Small intestine (tissue), 7 donors: Measurements from ENCODE around the gene SGIP1. TPM values are rescaled to one million over a fixed set of nuclear protein-coding genes. Genes with fewer than 3 reads are reported as not detected.

Source experiments
- DNase-seq, 2 donors: peaks; one replicate each; pipeline versions ENCODE4 v3.0.0 to v3.0.0-alpha.2; 2013
- FAIRE-seq: peaks from 2 replicates; lab custom pipeline; 2012; peaks lifted over from hg19 to GRCh38; lab: Jason Lieb, UNC
- H3K27ac ChIP-seq, 3 donors: one replicate each; pipeline ENCODE4 v1.5.1; 2013; ENCODE audit warnings: low read length in 2 of 3, mild to moderate bottlenecking in 2 of 3, control low read depth in 1 of 3, inconsistent platforms in 1 of 3, low read depth in 1 of 3, moderate library complexity in 1 of 3
- H3K27me3 ChIP-seq, 3 donors: one replicate each; pipeline ENCODE4 v1.6.1; 2013; ENCODE audit warnings: low read length in 3 of 3, inconsistent platforms in 1 of 3; ENCODE audit not compliant: control insufficient read depth in 3 of 3, insufficient read depth in 3 of 3
- H3K36me3 ChIP-seq, 3 donors: one replicate each; pipeline ENCODE4 v1.6.1; 2013; ENCODE audit warnings: low read length in 3 of 3, inconsistent platforms in 1 of 3, low read depth in 1 of 3, mild to moderate bottlenecking in 1 of 3, moderate library complexity in 1 of 3; ENCODE audit not compliant: control insufficient read depth in 3 of 3, insufficient read depth in 2 of 3
- H3K4me1 ChIP-seq, 3 donors: one replicate each; pipeline ENCODE4 v1.6.1; 2013; ENCODE audit warnings: low read length in 2 of 3, inconsistent platforms in 1 of 3, low read depth in 1 of 3, mild to moderate bottlenecking in 1 of 3, moderate library complexity in 1 of 3; ENCODE audit not compliant: control insufficient read depth in 3 of 3, insufficient read depth in 2 of 3
- H3K4me3 ChIP-seq, 3 donors: one replicate each; pipeline ENCODE4 v1.5.1; 2013; ENCODE audit warnings: low read length in 3 of 3, control low read depth in 1 of 3, inconsistent platforms in 1 of 3, low read depth in 1 of 3, mild to moderate bottlenecking in 1 of 3, moderate library complexity in 1 of 3
- H3K9me3 ChIP-seq, 2 donors: one replicate each; pipeline ENCODE4 v1.6.1; 2013; ENCODE audit warnings: low read depth in 1 of 2, low read length in 1 of 2; ENCODE audit not compliant: control insufficient read depth in 2 of 2, insufficient read depth in 1 of 2
- WGBS, 3 donors: extraction: QIAGEN DNeasy Blood & Tissue Kit; methylation state at CpG; one replicate each; pipeline ENCODE4 v1.1.7; 2013; 5-methylcytosine and 5-hydroxymethylcytosine counted together
- polyA plus RNA-seq, 4 donors: library from polyadenylated mRNA; stranded (reverse) in 3 of 4; unstranded in 1 of 4; fragments of 200-250 nt in 3 of 4; fragments of 120-200 nt in 1 of 4; gene quantifications; one replicate each; pipeline versions ENCODE4 v1.2.1 to v1.2.3, GENCODE V29; 2013
- donor health status: healthy with polysubstance abuse.
- donor health status: control.
- donor health status: control.
- donor health status: Bipolar disorder and iron deficiency.
- donor health status: healthy.

SGIP1 gene
- polyA plus RNA-seq, 4 donors: 1.6 to 2.2 TPM; not detected in 2

DNA sequence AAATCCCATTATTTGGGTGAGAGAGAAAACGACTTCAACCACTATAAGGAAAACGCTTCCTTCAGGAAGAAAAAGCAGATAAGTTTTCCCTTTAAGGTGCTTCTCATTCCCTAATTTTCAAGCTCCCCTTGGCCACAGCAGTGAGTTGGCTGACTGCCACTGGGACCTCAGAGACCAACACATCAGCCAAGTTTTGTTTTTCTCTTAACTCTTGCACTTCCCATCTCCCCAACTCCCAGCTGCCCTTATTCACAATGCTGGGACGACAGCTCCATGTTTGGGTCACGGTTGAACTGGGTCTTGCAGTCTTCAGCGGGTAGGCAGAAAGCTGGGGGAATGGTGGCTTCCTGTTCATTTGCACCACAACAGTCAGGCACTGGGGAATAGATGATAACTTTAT lies 18.9 kb downstream of the SGIP1 start:
- no peak overlapping the region for H3K27ac ChIP-seq
- no peaks in the 10 kb centered on the region for H3K27me3 ChIP-seq
- 24 to 37% (median 36%) methylated on average over 5 of the region's 5 CpGs for WGBS, 3 donors
- H3K36me3 ChIP-seq: no peaks in the 10 kb centered on the region
- no peak overlapping the region for H3K4me3 ChIP-seq
- no peak for DNase-seq
- FAIRE-seq: no peak
- no peaks in the 10 kb centered on the region for H3K4me1 ChIP-seq
- no peaks in the 10 kb centered on the region for H3K9me3 ChIP-seq

DNA sequence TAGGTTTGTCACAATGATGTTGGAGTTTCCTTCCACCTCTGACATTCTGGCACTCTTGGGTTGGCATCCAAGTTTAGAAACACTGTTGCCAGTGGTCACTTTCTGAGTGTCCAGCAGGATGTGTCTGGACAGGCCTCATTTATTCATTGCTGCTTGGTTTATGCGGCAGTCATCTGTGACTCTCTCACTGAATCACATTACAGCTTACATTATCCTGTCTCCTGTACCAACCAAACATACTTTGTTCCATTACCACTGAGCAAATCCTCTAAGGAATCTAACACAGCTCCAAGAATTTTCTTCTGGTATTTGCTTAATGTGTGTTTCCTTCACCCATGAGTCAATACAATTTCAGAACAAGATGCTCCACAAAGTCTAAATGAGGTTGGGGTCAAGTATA lies 19.9 kb downstream of the SGIP1 start:
- DNase-seq: no peak
- no peaks in the 10 kb centered on the region for H3K36me3 ChIP-seq
- no peak overlapping the region for H3K27ac ChIP-seq
- no peaks in the 10 kb centered on the region for H3K4me1 ChIP-seq
- H3K4me3 ChIP-seq: no peak overlapping the region
- no peaks in the 10 kb centered on the region for H3K27me3 ChIP-seq
- H3K9me3 ChIP-seq: no peaks in the 10 kb centered on the region
- FAIRE-seq: no peak
- WGBS, 3 donors: 88 to 97% (median 90%) methylated on average over 1 of the region's 1 CpG

GRCh38 chr1:66556161-66556611 lies 22.2 kb downstream of the SGIP1 start:
- FAIRE-seq (no peak), DNase-seq (no peak)
- Histone ChIP-seq H3K27me3 (no peaks in the 10 kb centered on the region), H3K4me3 (no peak overlapping the region), H3K4me1 (no peaks in the 10 kb centered on the region), H3K9me3 (no peaks in the 10 kb centered on the region), H3K36me3 (no peaks in the 10 kb centered on the region), H3K27ac (no peak overlapping the region)
- 71 to 90% (median 87%) methylated on average over 7 of the region's 7 CpGs for WGBS, 3 donors

GRCh38 chr1:66557157-66557556 lies 23.2 kb downstream of the SGIP1 start:
- Histone ChIP-seq H3K9me3 (no peaks in the 10 kb centered on the region), H3K27me3 (no peaks in the 10 kb centered on the region), H3K4me1 (no peaks in the 10 kb centered on the region), H3K4me3 (no peak overlapping the region), H3K36me3 (no peaks in the 10 kb centered on the region), H3K27ac (no peak overlapping the region)
- 50 to 63% (median 59%) methylated on average over 1 of the region's 1 CpG for WGBS, 3 donors
- DNase-seq: no peak
- no peak for FAIRE-seq

DNA sequence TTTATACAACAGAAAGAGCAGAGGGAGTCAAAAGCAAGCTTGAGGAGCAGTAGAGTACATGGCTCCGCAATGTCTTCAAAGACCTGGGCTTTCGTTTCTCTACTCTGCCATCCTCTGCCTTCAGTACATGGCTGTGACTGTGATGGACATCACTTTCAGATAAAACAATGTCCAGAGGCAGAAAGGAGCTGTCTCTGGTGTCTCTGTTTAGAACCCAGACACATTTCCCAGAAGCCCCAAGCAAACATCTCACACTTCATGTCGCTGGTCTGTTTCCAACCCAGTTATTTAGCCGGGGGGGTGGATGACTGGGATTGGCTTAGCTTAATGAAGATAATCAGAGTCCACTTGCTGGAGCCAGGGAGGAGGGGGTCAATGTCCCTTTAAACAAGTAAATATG lies 25.6 kb downstream of the SGIP1 start:
- DNase-seq (no peak), FAIRE-seq (no peak)
- peaks cover 0 to 4% (median 0%) of the 10 kb centered on the region in 3 donors for H3K27me3 ChIP-seq
- peak overlapping the region in 1 of 3 donors; percentile 8 for H3K27ac ChIP-seq
- WGBS, 3 donors: 73 to 79% (median 78%) methylated on average over 4 of the region's 4 CpGs
- no peaks in the 10 kb centered on the region for H3K36me3 ChIP-seq
- H3K9me3 ChIP-seq: no peaks in the 10 kb centered on the region
- H3K4me3 ChIP-seq: no peak overlapping the region
- H3K4me1 ChIP-seq: no peaks in the 10 kb centered on the region

DNA sequence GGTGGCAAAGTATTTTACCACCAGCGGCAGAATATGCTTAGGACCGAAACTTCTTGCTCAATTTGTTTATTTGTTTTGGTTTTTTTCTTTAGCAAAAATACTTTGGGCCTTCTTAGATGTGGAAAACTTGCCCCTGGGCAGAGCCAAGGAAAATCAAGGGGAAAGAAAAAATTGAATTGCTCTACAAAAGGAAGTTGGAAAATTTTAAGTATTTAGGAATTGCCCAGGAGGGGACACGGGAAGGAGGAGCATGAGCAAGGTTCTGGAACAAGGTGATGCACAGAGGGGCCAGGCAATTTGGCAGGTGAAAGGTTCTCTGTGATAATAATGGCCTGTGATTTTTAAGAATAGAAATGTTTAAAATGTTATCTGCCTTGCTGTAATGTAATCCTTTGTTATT lies 28.6 kb downstream of the SGIP1 start:
- DNase-seq (no peak), FAIRE-seq (no peak)
- peak overlapping the region in 2 of 3 donors; percentile 41 to 59 for H3K27ac ChIP-seq
- H3K36me3 ChIP-seq: no peaks in the 10 kb centered on the region
- WGBS, 3 donors: 59 to 69% (median 68%) methylated on average over 3 of the region's 3 CpGs
- H3K4me1 ChIP-seq: no peaks in the 10 kb centered on the region
- H3K27me3 ChIP-seq: peaks cover 0 to 4% (median 0%) of the 10 kb centered on the region in 3 donors
- no peak overlapping the region for H3K4me3 ChIP-seq
- H3K9me3 ChIP-seq: no peaks in the 10 kb centered on the region

DNA sequence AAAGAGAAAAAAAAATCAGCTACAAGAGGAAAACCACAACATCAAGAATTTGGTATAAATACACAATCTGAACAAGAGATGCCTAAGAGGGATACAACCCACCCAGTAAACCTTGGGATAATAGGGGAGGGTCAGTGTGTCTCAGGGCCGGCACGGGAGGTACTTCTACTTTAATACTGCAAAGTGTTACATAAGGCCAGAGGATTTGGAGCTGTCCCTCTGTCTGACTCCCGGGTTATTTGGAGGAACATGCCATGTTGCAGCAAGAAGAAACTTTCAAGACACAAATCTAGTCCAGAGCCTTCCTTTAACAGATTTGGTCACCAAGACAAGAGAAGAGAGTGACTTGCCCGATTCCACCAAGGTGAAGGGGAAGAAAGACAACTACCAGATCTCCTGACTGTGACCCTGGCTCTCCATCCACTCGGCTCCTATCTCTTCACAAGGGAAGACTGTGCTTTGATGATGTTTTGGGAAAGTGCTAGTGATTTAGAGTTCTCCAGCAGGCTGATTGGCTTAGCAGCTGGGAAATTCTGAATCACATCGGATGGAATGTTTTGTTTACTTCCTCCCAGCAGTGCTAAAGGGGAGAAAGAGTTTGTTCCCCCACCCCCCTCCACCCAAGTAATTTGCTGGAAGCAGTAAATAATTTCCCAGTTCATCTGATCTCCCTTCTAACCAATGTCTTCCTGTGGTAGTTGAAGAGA lies 29.3 kb downstream of the SGIP1 start:
- peak overlapping the region in 2 of 3 donors; percentile 59 to 65 for H3K27ac ChIP-seq
- no peaks in the 10 kb centered on the region for H3K9me3 ChIP-seq
- 46 to 65% (median 64%) methylated on average over 6 of the region's 6 CpGs for WGBS, 3 donors
- H3K4me3 ChIP-seq: no peak overlapping the region
- DNase-seq (peak in 1 of 2 donors; percentile 25), FAIRE-seq (no peak)
- H3K27me3 ChIP-seq: peaks cover 0 to 4% (median 0%) of the 10 kb centered on the region in 3 donors
- H3K36me3 ChIP-seq: no peaks in the 10 kb centered on the region
- no peaks in the 10 kb centered on the region for H3K4me1 ChIP-seq

DNA sequence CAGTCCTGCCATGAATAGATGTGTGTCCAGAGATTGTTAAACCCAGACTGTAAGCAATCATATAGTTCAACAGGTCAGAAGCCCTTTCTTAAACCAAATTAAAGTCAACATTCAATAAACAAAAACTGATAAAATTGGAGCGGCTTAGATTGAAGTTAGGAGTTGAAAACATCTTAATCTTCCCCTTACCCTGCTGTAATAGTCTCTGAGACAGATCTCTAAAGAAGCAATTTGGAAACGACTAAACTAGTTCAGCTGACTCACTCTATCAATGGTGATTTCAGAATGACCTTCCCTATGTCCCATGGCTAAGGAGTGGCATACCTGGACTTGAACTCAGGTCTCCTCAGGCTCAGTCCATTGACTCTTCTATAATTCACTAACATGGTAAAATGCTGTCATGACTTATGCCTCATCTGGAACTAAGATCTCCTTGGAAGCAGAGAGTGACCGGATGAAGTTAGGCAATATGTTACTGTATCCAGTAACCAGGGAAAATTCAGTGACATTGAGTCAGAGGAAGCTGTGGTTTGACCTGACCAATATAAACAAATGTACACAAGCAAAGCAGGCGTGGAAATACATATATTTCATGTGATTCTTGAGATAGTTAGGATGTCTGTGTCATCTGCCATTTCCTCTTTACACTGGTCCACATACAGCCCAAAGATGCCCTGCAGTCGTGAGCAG lies 30.1 kb downstream of the SGIP1 start:
- Histone ChIP-seq H3K36me3 (no peaks in the 10 kb centered on the region), H3K4me1 (no peaks in the 10 kb centered on the region), H3K27ac (peak overlapping the region in 2 of 3 donors; percentile 46 to 81), H3K27me3 (peaks cover 0 to 4% (median 0%) of the 10 kb centered on the region in 3 donors), H3K4me3 (no peak overlapping the region), H3K9me3 (no peaks in the 10 kb centered on the region)
- DNase-seq (peak in 1 of 2 donors; percentile 7), FAIRE-seq (no peak)
- 48 to 55% (median 54%) methylated on average over 5 of the region's 5 CpGs for WGBS, 3 donors
